Tibial nerve (tissue), 4 donors: ENCODE data around the gene LSM8. TPM values are rescaled to one million over a fixed set of nuclear protein-coding genes. Genes with fewer than 3 reads are reported as not detected.
A peak's percentile ranks its signal among the peaks of the same experiment; 100 is the strongest.

Source experiments
- DNase-seq, 2 donors: peaks; one replicate each; pipeline ENCODE4 v3.0.0-alpha.2; 2019; ENCODE audit warnings: low spot score in 2 of 2
- H3K27ac ChIP-seq, 4 donors: fragments of 200-600 bp; sonication (generic) in 3 of 4; one replicate each; pipeline ENCODE4 v1.5.1; 2017 to 2019; ENCODE audit warnings: mild to moderate bottlenecking in 1 of 4
- H3K27me3 ChIP-seq, 2 donors: fragments of 200-600 bp; sonication (generic) in 1 of 2; one replicate each; pipeline versions ENCODE4 v1.5.1 to v1.6.0; 2017 to 2019
- H3K36me3 ChIP-seq, 3 donors: fragments of 200-600 bp; sonication (generic); one replicate each; pipeline ENCODE4 v1.5.1; 2018 to 2019
- H3K4me1 ChIP-seq, 4 donors: fragments of 200-600 bp; sonication (generic) in 3 of 4; one replicate each; pipeline ENCODE4 v1.5.1; 2017 to 2019
- H3K4me3 ChIP-seq, 4 donors: fragments of 200-600 bp; sonication (generic) in 3 of 4; one replicate each; pipeline ENCODE4 v1.5.1; 2017 to 2019; ENCODE audit warnings: mild to moderate bottlenecking in 1 of 4, moderate library complexity in 1 of 4
- H3K9me3 ChIP-seq, 4 donors: fragments of 200-600 bp; sonication (generic) in 3 of 4; one replicate each; pipeline ENCODE4 v1.5.1; 2017 to 2019
- EP300 ChIP-seq, 2 donors: sonication (generic); formaldehyde crosslinking; IDR thresholded peaks; one replicate each; pipeline ENCODE4 v1.6.1; 2017; ENCODE audit warnings: antibody characterized with exemption in 2 of 2, mild to moderate bottlenecking in 1 of 2
- POLR2A ChIP-seq, 2 donors: fragments of 450-650 bp; IDR thresholded peaks; one replicate each; pipeline ENCODE4 v1.6.1; 2017; ENCODE audit warnings: antibody characterized with exemption in 2 of 2, mild to moderate bottlenecking in 2 of 2, moderate library complexity in 2 of 2
- WGBS, 2 donors: methylation state at CpG; one replicate each; pipeline ENCODE4 v1.1.5; 2018; 5-methylcytosine and 5-hydroxymethylcytosine counted together
- total RNA-seq, 4 donors: library from RNA; depleted of rRNA; stranded (reverse); fragments of >200 nt; gene quantifications; one replicate each; pipeline ENCODE4 v1.1.0, GENCODE V29; 2016
- TF ChIP-seq, protein P1 (sequence below), 5 experiments: fragments of 200-600 bp in 3 of 5; fragments of 450-650 bp in 2 of 5; sonication (generic) in 3 of 5; IDR thresholded peaks; one replicate each; pipeline ENCODE4 v1.5.1; 2016 to 2019; ENCODE audit warnings: antibody characterized with exemption in 5 of 5, mild to moderate bottlenecking in 3 of 5, moderate library complexity in 2 of 5

LSM8 gene
- total RNA-seq, 4 donors from 2014 or later, result 18.6 to 32.9 (median 27.8) TPM

DNA sequence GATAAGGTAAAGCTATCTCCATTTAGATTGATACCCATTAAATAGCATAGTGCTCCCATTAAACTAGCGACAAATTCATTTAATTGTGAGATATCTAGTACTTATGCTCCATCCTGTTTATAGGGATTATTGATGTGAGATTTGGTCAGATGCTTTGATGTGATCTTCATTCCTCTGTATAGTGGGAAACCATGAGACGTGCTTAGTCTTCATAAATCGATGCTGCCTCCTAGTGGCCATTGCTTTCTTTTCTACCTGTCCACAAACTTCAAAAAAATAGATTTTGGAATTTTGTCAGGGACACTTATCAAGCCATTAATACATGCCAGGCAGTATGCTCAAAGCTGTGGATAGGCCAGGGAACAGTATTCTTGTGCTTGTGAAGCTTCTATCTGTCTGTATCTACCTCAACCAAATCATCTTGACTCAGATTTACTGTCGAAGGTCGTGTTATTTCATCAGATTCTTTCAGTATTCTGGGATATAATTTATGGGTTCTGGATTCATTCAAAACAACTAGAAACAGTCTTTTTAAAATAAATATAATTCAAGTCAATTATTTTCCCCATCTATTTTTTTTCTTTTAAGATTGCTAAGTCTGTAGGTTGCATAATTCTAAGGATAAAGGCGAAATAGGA lies 12.0 kb downstream of the LSM8 start:
- H3K4me1 ChIP-seq, result no peaks in the 10 kb centered on the region
- no peaks in the 10 kb centered on the region for H3K9me3 ChIP-seq
- H3K4me3 ChIP-seq, result no peak overlapping the region
- 52 to 55% methylated on average over 6 of the region's 6 CpGs for WGBS, 2 donors
- no peak overlapping the region for H3K27ac ChIP-seq
- H3K36me3 ChIP-seq, result peaks cover 0 to 19% (median 2%) of the 10 kb centered on the region in 3 donors
- no peak for TF ChIP-seq POLR2A (IDR thresholded peaks at IDR 0.05)
- TF ChIP-seq, protein P1, sequence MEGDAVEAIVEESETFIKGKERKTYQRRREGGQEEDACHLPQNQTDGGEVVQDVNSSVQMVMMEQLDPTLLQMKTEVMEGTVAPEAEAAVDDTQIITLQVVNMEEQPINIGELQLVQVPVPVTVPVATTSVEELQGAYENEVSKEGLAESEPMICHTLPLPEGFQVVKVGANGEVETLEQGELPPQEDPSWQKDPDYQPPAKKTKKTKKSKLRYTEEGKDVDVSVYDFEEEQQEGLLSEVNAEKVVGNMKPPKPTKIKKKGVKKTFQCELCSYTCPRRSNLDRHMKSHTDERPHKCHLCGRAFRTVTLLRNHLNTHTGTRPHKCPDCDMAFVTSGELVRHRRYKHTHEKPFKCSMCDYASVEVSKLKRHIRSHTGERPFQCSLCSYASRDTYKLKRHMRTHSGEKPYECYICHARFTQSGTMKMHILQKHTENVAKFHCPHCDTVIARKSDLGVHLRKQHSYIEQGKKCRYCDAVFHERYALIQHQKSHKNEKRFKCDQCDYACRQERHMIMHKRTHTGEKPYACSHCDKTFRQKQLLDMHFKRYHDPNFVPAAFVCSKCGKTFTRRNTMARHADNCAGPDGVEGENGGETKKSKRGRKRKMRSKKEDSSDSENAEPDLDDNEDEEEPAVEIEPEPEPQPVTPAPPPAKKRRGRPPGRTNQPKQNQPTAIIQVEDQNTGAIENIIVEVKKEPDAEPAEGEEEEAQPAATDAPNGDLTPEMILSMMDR (IDR thresholded peaks at IDR 0.05), result peak; percentile 49 to 76 (median 57)
- peak in 1 of 2 donors; percentile 88 for DNase-seq
- H3K27me3 ChIP-seq, result no peaks in the 10 kb centered on the region

DNA sequence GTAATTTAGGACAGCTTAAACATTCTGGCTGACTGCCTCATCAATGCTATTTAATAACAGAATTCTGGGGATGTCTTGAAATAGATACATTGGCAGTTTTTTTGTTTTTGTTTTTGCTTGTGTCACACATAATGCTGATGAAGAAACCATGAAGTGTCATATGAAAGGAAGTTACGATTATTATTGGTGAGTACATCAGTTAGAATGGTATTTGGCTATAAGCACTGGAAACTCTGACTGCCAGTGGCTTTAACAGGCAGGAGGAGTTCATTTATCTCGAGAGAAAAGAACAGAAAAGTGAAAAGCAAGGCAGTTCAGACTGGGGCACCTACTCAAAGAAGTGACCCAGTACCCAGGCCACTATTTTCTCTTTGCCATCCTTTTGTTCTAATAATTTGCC lies 18.1 kb downstream of the LSM8 start:
- Histone ChIP-seq H3K9me3 (no peaks in the 10 kb centered on the region), H3K4me1 (no peaks in the 10 kb centered on the region), H3K27me3 (no peaks in the 10 kb centered on the region), H3K36me3 (no peaks in the 10 kb centered on the region), H3K4me3 (no peak overlapping the region), H3K27ac (no peak overlapping the region)
- no peak for DNase-seq
- WGBS, 2 donors, result 48 to 52% methylated on average over 2 of the region's 2 CpGs
- TF ChIP-seq EP300 (IDR thresholded peaks at IDR 0.05) (no peak), POLR2A (IDR thresholded peaks at IDR 0.05) (no peak)
- TF ChIP-seq, protein P1 (IDR thresholded peaks at IDR 0.05), result no peak

DNA sequence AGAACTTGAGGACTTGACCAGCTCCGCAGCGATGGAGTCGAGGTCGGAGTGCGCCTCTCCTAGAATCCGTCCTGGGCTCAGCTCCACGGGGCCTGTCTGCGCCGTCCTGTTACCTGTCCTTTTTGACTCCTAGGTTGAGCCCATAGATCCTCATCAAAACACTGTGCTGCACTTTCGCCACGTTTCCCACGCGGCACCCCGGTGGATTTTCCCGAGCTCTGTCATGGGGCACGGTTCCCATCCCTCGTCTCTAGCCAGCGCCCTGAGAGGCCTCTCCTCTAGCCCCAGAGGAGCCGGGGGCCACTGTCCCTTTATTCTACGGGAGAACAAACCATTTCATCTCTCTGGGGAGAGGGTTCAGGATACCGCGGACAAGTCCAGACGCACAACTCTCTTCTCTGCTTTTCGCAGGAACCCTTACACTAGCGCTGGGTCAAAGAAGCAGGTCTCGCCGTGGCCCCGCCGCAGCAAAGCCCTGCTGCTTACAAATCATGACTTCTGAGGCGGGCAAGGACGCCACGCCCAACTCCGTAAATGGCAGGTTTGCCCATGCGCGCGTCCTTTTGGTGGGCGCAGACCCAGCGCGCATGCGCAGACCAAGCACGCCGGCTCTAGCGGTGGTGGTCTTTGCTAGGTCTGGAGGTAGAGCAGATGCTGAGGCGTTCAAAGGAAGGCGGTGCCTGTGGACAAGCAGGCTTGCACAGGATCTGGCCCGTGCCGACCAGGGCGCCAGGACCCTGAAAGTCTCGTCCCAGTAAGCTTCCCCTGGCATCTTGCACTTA lies 30.3 kb downstream of the LSM8 start:
- TF ChIP-seq, protein P1 (IDR thresholded peaks at IDR 0.05), result no peak
- peak in 1 of 2 donors; percentile 22 for TF ChIP-seq POLR2A (IDR thresholded peaks at IDR 0.05)
- TF ChIP-seq EP300 (IDR thresholded peaks at IDR 0.05), result no peak
- 16 to 21% methylated on average over 34 to 45 of the region's 49 CpGs for WGBS, 2 donors
- peak overlapping the region in 1 of 4 donors; percentile 55 for H3K27ac ChIP-seq

DNA sequence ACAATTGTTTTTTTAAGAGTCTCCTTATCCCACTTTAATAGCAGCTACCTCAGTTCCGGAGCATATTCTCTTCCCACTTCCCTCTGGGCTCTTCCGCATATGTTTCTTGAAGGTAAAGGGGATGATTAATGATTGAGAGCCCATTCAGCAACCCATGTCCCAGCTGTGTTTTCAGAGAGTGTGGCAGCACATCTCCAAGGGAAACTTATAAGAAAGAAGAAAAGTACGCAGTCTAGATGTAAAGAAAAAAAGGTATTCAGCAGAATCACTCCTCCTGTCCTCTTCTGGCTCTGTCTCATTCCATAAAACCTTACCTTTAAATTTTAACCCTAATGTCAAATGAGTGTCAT lies 30.8 kb downstream of the LSM8 start:
- WGBS, 2 donors, result 50 to 54% methylated on average over 3 of the region's 3 CpGs
- Histone ChIP-seq H3K36me3 (no peaks in the 10 kb centered on the region), H3K27me3 (no peaks in the 10 kb centered on the region), H3K27ac (peak overlapping the region in 1 of 4 donors; percentile 55), H3K4me1 (peaks cover 0 to 12% (median 0%) of the 10 kb centered on the region in 4 donors), H3K4me3 (peak overlapping the region; percentile 32 to 66 (median 52)), H3K9me3 (no peaks in the 10 kb centered on the region)
- TF ChIP-seq POLR2A (IDR thresholded peaks at IDR 0.05) (no peak), EP300 (IDR thresholded peaks at IDR 0.05) (no peak)
- TF ChIP-seq, protein P1 (IDR thresholded peaks at IDR 0.05), result no peak
- no peak for DNase-seq

More for the DNA sequence above, 30.3 kb downstream of the LSM8 start:
- Histone ChIP-seq H3K9me3 (no peaks in the 10 kb centered on the region), H3K4me3 (peak overlapping the region; percentile 32 to 66 (median 52)), H3K4me1 (peaks cover 0 to 12% (median 0%) of the 10 kb centered on the region in 4 donors), H3K27me3 (no peaks in the 10 kb centered on the region), H3K36me3 (no peaks in the 10 kb centered on the region)
- DNase-seq, result peak; percentile 34 to 42

DNA sequence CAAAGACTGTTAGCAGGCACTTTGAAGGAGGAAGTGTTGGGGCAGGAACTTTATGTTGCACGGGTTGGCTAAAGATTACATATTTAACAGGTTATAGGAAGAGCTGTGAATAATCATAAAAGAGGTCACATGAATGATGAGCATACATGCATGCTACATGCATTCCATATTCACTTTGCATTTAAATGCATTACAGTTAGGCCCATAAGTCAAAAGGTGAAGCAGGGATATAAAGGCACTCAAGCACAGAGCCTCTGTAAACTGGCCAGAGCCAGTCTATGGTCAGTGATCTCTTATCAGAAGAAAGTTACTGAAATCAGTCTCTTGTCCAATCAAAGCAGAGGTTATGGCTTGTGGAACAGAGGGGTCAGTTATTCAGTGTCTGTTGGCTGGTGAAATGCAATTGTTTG lies 33.3 kb downstream of the LSM8 start:
- H3K27ac ChIP-seq, result no peak overlapping the region
- no peak for DNase-seq
- no peak for TF ChIP-seq EP300 (IDR thresholded peaks at IDR 0.05)
- H3K36me3 ChIP-seq, result no peaks in the 10 kb centered on the region
- H3K9me3 ChIP-seq, result no peaks in the 10 kb centered on the region
- no peak overlapping the region for H3K4me3 ChIP-seq
- H3K27me3 ChIP-seq, result no peaks in the 10 kb centered on the region
- peaks cover 0 to 12% (median 0%) of the 10 kb centered on the region in 4 donors for H3K4me1 ChIP-seq
- 45 to 51% methylated on average over 1 of the region's 1 CpG for WGBS, 2 donors
